ENCODE results near the gene SERPINF2. TPM values are rescaled to one million over a fixed set of nuclear protein-coding genes. Genes with fewer than 3 reads are reported as not detected.
A peak's percentile ranks its signal among the peaks of the same experiment; 100 is the strongest.

SERPINF2 gene
- total RNA-seq, 1 experiment from 2014 or later, result 59.9 TPM

DNA sequence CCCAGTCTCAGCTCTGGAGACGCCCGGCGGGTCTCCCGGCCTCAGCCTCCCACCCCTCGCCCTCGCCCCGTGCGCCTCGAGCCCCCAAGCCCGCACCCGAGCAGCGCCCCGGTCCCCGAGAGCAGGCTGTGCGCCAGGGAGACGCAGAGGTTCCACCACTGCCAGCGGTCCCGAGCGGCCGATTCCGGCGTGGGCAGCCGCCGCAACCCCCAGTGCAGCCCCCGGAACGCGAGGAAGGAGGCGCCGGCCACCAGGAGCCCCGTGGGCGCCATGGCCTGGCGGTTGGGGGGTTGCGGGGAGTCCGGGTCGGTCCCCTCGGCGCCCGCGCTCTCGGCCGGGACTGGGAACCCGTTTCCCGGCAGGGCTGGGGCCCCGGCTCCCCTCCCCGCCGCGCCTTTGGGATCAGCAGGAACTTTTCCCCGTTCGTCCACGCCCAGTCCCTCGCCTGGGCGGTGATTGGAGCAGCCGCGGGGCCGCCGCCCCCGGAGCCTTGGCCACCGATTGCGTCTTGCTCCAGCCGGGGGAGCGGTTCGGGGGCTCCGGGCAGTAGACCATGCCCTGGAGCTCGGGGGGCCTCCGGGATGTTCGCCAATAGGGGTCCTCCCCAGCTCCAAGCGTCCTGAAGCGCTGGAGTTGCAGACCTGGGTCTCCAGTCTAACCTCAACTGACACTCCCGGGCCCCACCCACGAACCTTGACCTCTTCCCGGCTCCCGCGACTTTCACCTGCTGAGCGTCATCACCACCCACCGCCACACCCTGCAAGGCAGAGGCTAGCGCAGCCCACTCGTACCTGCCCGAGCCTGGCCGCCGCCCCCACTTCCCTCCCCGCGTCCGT, 32.5 kb upstream of the SERPINF2 start, which contains the start of gene TLCD2:
Gene TLCD2, minus strand, starts transcription at position 407 of the 836 bp plus-strand sequence. Its CDS starts 135 bp downstream, at position 272.
- TF ChIP-seq, protein P1, sequence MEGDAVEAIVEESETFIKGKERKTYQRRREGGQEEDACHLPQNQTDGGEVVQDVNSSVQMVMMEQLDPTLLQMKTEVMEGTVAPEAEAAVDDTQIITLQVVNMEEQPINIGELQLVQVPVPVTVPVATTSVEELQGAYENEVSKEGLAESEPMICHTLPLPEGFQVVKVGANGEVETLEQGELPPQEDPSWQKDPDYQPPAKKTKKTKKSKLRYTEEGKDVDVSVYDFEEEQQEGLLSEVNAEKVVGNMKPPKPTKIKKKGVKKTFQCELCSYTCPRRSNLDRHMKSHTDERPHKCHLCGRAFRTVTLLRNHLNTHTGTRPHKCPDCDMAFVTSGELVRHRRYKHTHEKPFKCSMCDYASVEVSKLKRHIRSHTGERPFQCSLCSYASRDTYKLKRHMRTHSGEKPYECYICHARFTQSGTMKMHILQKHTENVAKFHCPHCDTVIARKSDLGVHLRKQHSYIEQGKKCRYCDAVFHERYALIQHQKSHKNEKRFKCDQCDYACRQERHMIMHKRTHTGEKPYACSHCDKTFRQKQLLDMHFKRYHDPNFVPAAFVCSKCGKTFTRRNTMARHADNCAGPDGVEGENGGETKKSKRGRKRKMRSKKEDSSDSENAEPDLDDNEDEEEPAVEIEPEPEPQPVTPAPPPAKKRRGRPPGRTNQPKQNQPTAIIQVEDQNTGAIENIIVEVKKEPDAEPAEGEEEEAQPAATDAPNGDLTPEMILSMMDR (IDR thresholded peaks at IDR 0.05; ENCODE audit: insufficient read depth in 1 of 2, low read depth in 1 of 2, low read length in 1 of 2, severe bottlenecking in 1 of 2, unreplicated experiment in 1 of 2), result no peak
- CTCF ChIA-PET, result interaction anchor here (0.5 to 1.5 kb wide), 5 partner anchors 56 to 97 kb away, joined by 3 to 8 read pairs (median 4); no protein-coding TSS in a partner anchor
- Histone ChIP-seq H3K9me3 (no peaks in the 10 kb centered on the region), H3K36me3 (ENCODE audit: control insufficient read depth, insufficient read depth, low read length) (peaks cover 5% of the 10 kb centered on the region), H3K4me1 (peaks cover 31% of the 10 kb centered on the region), H3K27me3 (replicated peaks; ENCODE audit: control insufficient read depth, insufficient read depth, low read length) (no peaks in the 10 kb centered on the region), H3K4me3 (ENCODE audit: low read depth, low read length) (peak within 1 kb of the TSS; percentile 71)
- H3K4me3 Mint-ChIP-seq (ENCODE audit: unreplicated experiment), result peak within 1 kb of the TSS; percentile 86
- H3K27ac Mint-ChIP-seq (ENCODE audit: unreplicated experiment), result peak within 1 kb of the TSS; percentile 95
- DNase-seq, result peak; percentile 92 to 94
- no peaks in the 10 kb centered on the region for H3K9me3 Mint-ChIP-seq (ENCODE audit: unreplicated experiment)
- no TSS peak for BruUV-seq (replicated peaks)
- H3K4me1 Mint-ChIP-seq (ENCODE audit: low read depth, unreplicated experiment), result peaks cover 34% of the 10 kb centered on the region
- POLR2A ChIA-PET, result interaction anchor here (0.5 to 1.8 kb wide), 5 partner anchors 13 to 82 kb away, joined by 3 to 6 read pairs (median 3); partner anchors contain the start of gene SLC43A2
- H3K27me3 Mint-ChIP-seq (ENCODE audit: insufficient read depth, unreplicated experiment), result no peaks in the 10 kb centered on the region
- peaks cover 51% of the 10 kb centered on the region for H3K36me3 Mint-ChIP-seq (ENCODE audit: insufficient read depth, unreplicated experiment)
- intact Hi-C loops (cut with micrococcal nuclease; ENCODE audit: unreplicated experiment), result loop anchor here (2.0 to 10.0 kb wide), 2 partner anchors 25 to 155 kb away; partner anchors contain the start of gene PRPF8

DNA sequence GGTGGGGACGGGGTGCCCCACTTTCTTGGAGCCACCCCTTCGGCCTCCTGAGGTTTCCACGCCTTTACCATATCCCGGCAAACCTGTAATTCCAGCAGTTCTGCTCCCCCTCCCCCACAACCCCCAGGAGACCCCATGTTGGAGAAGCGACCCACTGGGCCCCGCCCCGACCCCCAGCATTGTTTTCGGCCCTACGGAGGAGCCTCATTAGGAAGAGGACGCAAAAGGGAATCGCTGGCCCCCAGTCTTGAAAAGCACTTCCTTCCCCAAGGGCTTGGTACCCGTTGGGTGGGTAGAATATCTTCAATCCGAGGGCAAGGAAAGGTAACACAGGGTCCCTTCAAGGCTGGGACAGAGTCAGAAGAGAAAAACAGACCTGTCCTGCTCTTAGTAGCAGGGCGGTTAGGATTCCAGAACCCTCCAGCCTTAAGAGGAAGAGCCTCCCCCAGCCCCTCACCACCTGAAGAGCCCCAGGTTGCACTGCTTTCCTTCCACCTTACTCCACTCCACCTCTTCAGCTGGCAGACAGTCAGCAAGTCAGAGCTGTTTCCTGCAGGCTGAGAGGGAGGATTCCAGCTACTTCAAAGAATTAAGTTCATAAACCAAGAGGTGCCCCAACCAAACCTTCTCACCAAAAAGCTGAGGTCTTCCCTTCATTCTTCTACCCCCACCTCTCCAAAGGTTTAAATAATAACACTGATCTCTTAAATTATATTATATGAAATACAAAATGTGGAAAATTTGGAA, 31.7 kb upstream of the SERPINF2 start:
- no peaks in the 10 kb centered on the region for H3K9me3 Mint-ChIP-seq (ENCODE audit: unreplicated experiment)
- H3K4me3 Mint-ChIP-seq (ENCODE audit: unreplicated experiment), result peak overlapping the region; percentile 86
- Histone ChIP-seq H3K9me3 (no peaks in the 10 kb centered on the region), H3K36me3 (ENCODE audit: control insufficient read depth, insufficient read depth, low read length) (peaks cover 5% of the 10 kb centered on the region), H3K4me1 (peaks cover 31% of the 10 kb centered on the region), H3K27me3 (replicated peaks; ENCODE audit: control insufficient read depth, insufficient read depth, low read length) (no peaks in the 10 kb centered on the region), H3K4me3 (ENCODE audit: low read depth, low read length) (peak overlapping the region; percentile 71)
- TSS peak; percentile 51 for BruUV-seq (replicated peaks)
- H3K27ac Mint-ChIP-seq (ENCODE audit: unreplicated experiment), result peak overlapping the region; percentile 95
- H3K4me1 Mint-ChIP-seq (ENCODE audit: low read depth, unreplicated experiment), result peaks cover 34% of the 10 kb centered on the region
- DNase-seq, result peak in 1 of 2 experiments; percentile 50
- TF ChIP-seq, protein P1 (IDR thresholded peaks at IDR 0.05; ENCODE audit: insufficient read depth in 1 of 2, low read depth in 1 of 2, low read length in 1 of 2, severe bottlenecking in 1 of 2, unreplicated experiment in 1 of 2), result no peak
- H3K36me3 Mint-ChIP-seq (ENCODE audit: insufficient read depth, unreplicated experiment), result peaks cover 57% of the 10 kb centered on the region
- ChIA-PET CTCF (interaction anchor here (0.6 to 1.5 kb wide), 3 partner anchors 42 to 73 kb away, joined by 3 to 5 read pairs (median 4); no protein-coding TSS in a partner anchor), POLR2A (interaction anchor here (0.6 to 1.8 kb wide), 5 partner anchors 14 to 144 kb away, joined by 3 to 6 read pairs (median 3); partner anchors contain the start of gene SLC43A2)
- intact Hi-C loops (cut with micrococcal nuclease; ENCODE audit: unreplicated experiment), result loop anchor here (2.0 to 10.0 kb wide), 2 partner anchors 26 to 154 kb away; partner anchors contain the start of gene PRPF8
- no peaks in the 10 kb centered on the region for H3K27me3 Mint-ChIP-seq (ENCODE audit: insufficient read depth, unreplicated experiment)
